ENCODE data around the gene ACTN4. TPM values are rescaled to one million over a fixed set of nuclear protein-coding genes. Genes with fewer than 3 reads are reported as not detected.

ACTN4 gene
- total RNA-seq, 1 experiment from 2014 or later, result 3,297 TPM

GRCh38 chr19:38658462-38659306, 11.2 kb downstream of the ACTN4 start:
- DNase-seq (ENCODE audit: low read depth, low spot score) (peak; percentile 100), ATAC-seq (peak; percentile 59)
- Histone ChIP-seq H3K36me3 (ENCODE audit: control insufficient read depth, insufficient read depth, low read length) (peaks cover 27% of the 10 kb centered on the region; the same call in 1 of the 2 replicates), H3K27ac (ENCODE audit: low read length) (peak overlapping the region; percentile 96), H3K9me3 (ENCODE audit: control insufficient read depth, insufficient read depth, low read depth, low read length) (no peaks in the 10 kb centered on the region), H3K4me1 (ENCODE audit: control insufficient read depth, insufficient read depth, low read length) (peaks cover 100% of the 10 kb centered on the region), H3K4me3 (ENCODE audit: low read depth in 2 of 2, low read length in 2 of 2) (peak overlapping the region; percentile 2 to 31; a peak in 3 of 4 replicates), H3K27me3 (ENCODE audit: control insufficient read depth, insufficient read depth, low read length) (no peaks in the 10 kb centered on the region)
- TF ChIP-seq, protein P1, sequence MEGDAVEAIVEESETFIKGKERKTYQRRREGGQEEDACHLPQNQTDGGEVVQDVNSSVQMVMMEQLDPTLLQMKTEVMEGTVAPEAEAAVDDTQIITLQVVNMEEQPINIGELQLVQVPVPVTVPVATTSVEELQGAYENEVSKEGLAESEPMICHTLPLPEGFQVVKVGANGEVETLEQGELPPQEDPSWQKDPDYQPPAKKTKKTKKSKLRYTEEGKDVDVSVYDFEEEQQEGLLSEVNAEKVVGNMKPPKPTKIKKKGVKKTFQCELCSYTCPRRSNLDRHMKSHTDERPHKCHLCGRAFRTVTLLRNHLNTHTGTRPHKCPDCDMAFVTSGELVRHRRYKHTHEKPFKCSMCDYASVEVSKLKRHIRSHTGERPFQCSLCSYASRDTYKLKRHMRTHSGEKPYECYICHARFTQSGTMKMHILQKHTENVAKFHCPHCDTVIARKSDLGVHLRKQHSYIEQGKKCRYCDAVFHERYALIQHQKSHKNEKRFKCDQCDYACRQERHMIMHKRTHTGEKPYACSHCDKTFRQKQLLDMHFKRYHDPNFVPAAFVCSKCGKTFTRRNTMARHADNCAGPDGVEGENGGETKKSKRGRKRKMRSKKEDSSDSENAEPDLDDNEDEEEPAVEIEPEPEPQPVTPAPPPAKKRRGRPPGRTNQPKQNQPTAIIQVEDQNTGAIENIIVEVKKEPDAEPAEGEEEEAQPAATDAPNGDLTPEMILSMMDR (IDR thresholded peaks at IDR 0.05), result no peak
- peak; percentile 89; the same call in 1 of the 2 replicates for TF ChIP-seq TCF7L2 (IDR thresholded peaks at IDR 0.05; ENCODE audit: low read depth, low read length)
- ChIA-PET CTCF (interaction anchor here (0.6 to 1.7 kb wide), 9 partner anchors 10 to 1647 kb away, joined by 3 to 8 read pairs (median 4); no protein-coding TSS in a partner anchor), POLR2A (interaction anchor here (0.6 to 2.3 kb wide), 15 partner anchors 9 to 1667 kb away, joined by 3 to 16 read pairs (median 6); partner anchors contain the start of genes ACTN4, MED29 and PAF1)
- in situ Hi-C loops (cut with HindIII; ENCODE audit: low pct_unique_long_range_greater_than_20kb, low sequenced_read_pairs) (loop anchor here (25.0 kb wide), 2 partner anchors 1129 to 1679 kb away; partner anchors contain the start of genes C19orf47, LEUTX and PLD3), intact Hi-C loops (cut with micrococcal nuclease; ENCODE audit: unreplicated experiment) (loop anchor here (5.0 to 10.0 kb wide), 2 partner anchors 34 to 276 kb away; partner anchors contain the start of genes MRPS12 and SARS2)
- TSS peak; percentile 5 for BruUV-seq (replicated peaks)

GRCh38 chr19:38660724-38661123, 13.3 kb downstream of the ACTN4 start:
- Histone ChIP-seq H3K4me3 (ENCODE audit: low read depth in 2 of 2, low read length in 2 of 2) (no peak overlapping the region), H3K27ac (ENCODE audit: low read length) (peak overlapping the region; percentile 96), H3K27me3 (ENCODE audit: control insufficient read depth, insufficient read depth, low read length) (no peaks in the 10 kb centered on the region), H3K9me3 (ENCODE audit: control insufficient read depth, insufficient read depth, low read depth, low read length) (no peaks in the 10 kb centered on the region), H3K36me3 (ENCODE audit: control insufficient read depth, insufficient read depth, low read length) (peaks cover 24% of the 10 kb centered on the region; the same call in 1 of the 2 replicates), H3K4me1 (ENCODE audit: control insufficient read depth, insufficient read depth, low read length) (peaks cover 100% of the 10 kb centered on the region)
- DNase-seq (ENCODE audit: low read depth, low spot score), result no peak
- intact Hi-C loops (cut with micrococcal nuclease; ENCODE audit: unreplicated experiment) (no loop called here), in situ Hi-C loops (cut with HindIII; ENCODE audit: low pct_unique_long_range_greater_than_20kb, low sequenced_read_pairs) (loop anchor here (25.0 kb wide), 2 partner anchors 1127 to 1677 kb away; partner anchors contain the start of genes C19orf47, LEUTX and PLD3)
- ChIA-PET POLR2A (interaction anchor here (1.0 to 2.3 kb wide), 2 partner anchors 9 to 12 kb away, joined by 3 to 16 read pairs; no protein-coding TSS in a partner anchor), CTCF (interaction anchor here (0.6 to 1.2 kb wide), 4 partner anchors 10 to 114 kb away, joined by 4 to 8 read pairs (median 4); no protein-coding TSS in a partner anchor)
- ATAC-seq, result no peak
- no TSS peak for BruUV-seq (replicated peaks)
- TF ChIP-seq SIN3A (IDR thresholded peaks at IDR 0.05; ENCODE audit: borderline replicate concordance, insufficient read depth, low read depth, low read length) (no peak), POLR2AphosphoS5 (IDR thresholded peaks at IDR 0.05; ENCODE audit: low read depth, low read length) (no peak), REST (IDR thresholded peaks at IDR 0.05; ENCODE audit: insufficient read depth in 1 of 2, low read depth in 2 of 2, low read length in 1 of 2) (no peak), TCF7L2 (IDR thresholded peaks at IDR 0.05; ENCODE audit: low read depth, low read length) (no peak)

Measured in Panc1 (cell line).